ENCODE measurements around the gene SPAG5. TPM values are rescaled to one million over a fixed set of nuclear protein-coding genes. Genes with fewer than 3 reads are reported as not detected.

The SPAG5 gene
- total RNA-seq, 6 experiments from 2014 or later: 29.2 to 73.3 (median 69.4) TPM

- no peaks in the 10 kb centered on the region for H3K9me3 Mint-ChIP-seq
- peaks cover 27% of the 10 kb centered on the region for H3K4me1 Mint-ChIP-seq (ENCODE audit: low read depth)
- DNase-seq: no peak
- peaks cover 1% of the 10 kb centered on the region; the same call in 1 of the 2 replicates for H3K27me3 Mint-ChIP-seq (ENCODE audit: insufficient read depth)
- H3K36me3 Mint-ChIP-seq (ENCODE audit: low read depth): no peaks in the 10 kb centered on the region; the same call in 1 of the 2 replicates
- H3K27ac Mint-ChIP-seq: peak overlapping the region; percentile 27; the same call in 1 of the 2 replicates
- TF ChIP-seq CTCF (IDR thresholded peaks at IDR 0.05): no peak
- H3K4me3 Mint-ChIP-seq: no peak overlapping the region
Measured at GRCh38 chr17:28545787-28546415, 52.9 kb downstream of the SPAG5 start.

- TF ChIP-seq CTCF (IDR thresholded peaks at IDR 0.05): no peak
- Mint-ChIP-seq H3K27me3 (ENCODE audit: insufficient read depth) (peaks cover 1% of the 10 kb centered on the region; the same call in 1 of the 2 replicates), H3K4me1 (ENCODE audit: low read depth) (peaks cover 22% of the 10 kb centered on the region), H3K4me3 (no peak overlapping the region), H3K27ac (no peak overlapping the region), H3K9me3 (no peaks in the 10 kb centered on the region), H3K36me3 (ENCODE audit: low read depth) (no peaks in the 10 kb centered on the region; the same call in 1 of the 2 replicates)
- DNase-seq: no peak
Measured at GRCh38 chr17:28545141-28545503, 53.7 kb downstream of the SPAG5 start.

GRCh38 chr17:28544402-28545140, 54.3 kb downstream of the SPAG5 start:
- Mint-ChIP-seq H3K27me3 (ENCODE audit: insufficient read depth) (peaks cover 1% of the 10 kb centered on the region; the same call in 1 of the 2 replicates), H3K4me3 (no peak overlapping the region), H3K27ac (no peak overlapping the region), H3K4me1 (ENCODE audit: low read depth) (peaks cover 19% of the 10 kb centered on the region), H3K36me3 (ENCODE audit: low read depth) (no peaks in the 10 kb centered on the region; the same call in 1 of the 2 replicates), H3K9me3 (no peaks in the 10 kb centered on the region)
- no peak for DNase-seq
- TF ChIP-seq CTCF (IDR thresholded peaks at IDR 0.05): no peak

- no peaks in the 10 kb centered on the region for H3K9me3 Mint-ChIP-seq
- H3K4me3 Mint-ChIP-seq: no peak overlapping the region
- TF ChIP-seq CTCF (IDR thresholded peaks at IDR 0.05): no peak
- peaks cover 7% of the 10 kb centered on the region for H3K27me3 Mint-ChIP-seq (ENCODE audit: insufficient read depth)
- no peak overlapping the region for H3K27ac Mint-ChIP-seq
- DNase-seq: no peak
- H3K4me1 Mint-ChIP-seq (ENCODE audit: low read depth): peaks cover 11% of the 10 kb centered on the region; the same call in 1 of the 2 replicates
- H3K36me3 Mint-ChIP-seq (ENCODE audit: low read depth): no peaks in the 10 kb centered on the region; the same call in 1 of the 2 replicates
Measured at GRCh38 chr17:28541439-28541838, 57.4 kb downstream of the SPAG5 start.

- Mint-ChIP-seq H3K27ac (no peak overlapping the region), H3K4me3 (no peak overlapping the region), H3K4me1 (ENCODE audit: low read depth) (no peaks in the 10 kb centered on the region), H3K36me3 (ENCODE audit: low read depth) (no peaks in the 10 kb centered on the region), H3K27me3 (ENCODE audit: insufficient read depth) (peaks cover 7% of the 10 kb centered on the region), H3K9me3 (no peaks in the 10 kb centered on the region)
- DNase-seq: no peak
- no peak for TF ChIP-seq CTCF (IDR thresholded peaks at IDR 0.05)
Measured at GRCh38 chr17:28540231-28540630, 58.6 kb downstream of the SPAG5 start.
